Renal cortex interstitium (tissue), 15 donors: ENCODE measurements around the gene AUTS2. TPM values are rescaled to one million over a fixed set of nuclear protein-coding genes. Genes with fewer than 3 reads are reported as not detected.
A peak's percentile ranks its signal among the peaks of the same experiment; 100 is the strongest.

ENCODE experiments used
- DNase-seq, 11 donors: peaks; one replicate each; pipeline ENCODE4 v3.0.0-alpha.2; 2013; ENCODE audit warnings: low read depth in 9 of 11, low spot score in 4 of 11; ENCODE audit errors: extremely low read depth in 1 of 11
- long read RNA-seq, 16 experiments: transcript quantifications; one replicate each; lab custom pipeline, GENCODE V29; 2026
- polyA plus RNA-seq, 3 donors: library from polyadenylated mRNA; unstranded; fragments of 120-200 nt; gene quantifications; one replicate each; pipeline ENCODE4 v1.2.1, GENCODE V29; 2013; ENCODE audit not compliant: insufficient read length in 3 of 3

AUTS2 gene
- 100 to 1,000 TPM in 1 of 3 donors, 10 to 100 TPM in 2; 78.0 to 102 (median 90.7) TPM for polyA plus RNA-seq
- long read RNA-seq, donor 1, partial matches to known transcripts: 0 of 2 reads
- long read RNA-seq, donor 1, other reads (novel, unspliced or antisense): 0 of 2 reads
- long read RNA-seq, donor 2, partial matches to known transcripts: 6 of 7 reads
- long read RNA-seq, donor 2, other reads (novel, unspliced or antisense): 0 of 7 reads
- long read RNA-seq, donor 3, partial matches to known transcripts: 0 of 1 reads
- long read RNA-seq, donor 3, other reads (novel, unspliced or antisense): 0 of 1 reads
- long read RNA-seq, donor 4, full-length matches to known transcripts: 3 of 40 reads
- long read RNA-seq, donor 4, partial matches to known transcripts: 37 of 40 reads
- long read RNA-seq, donor 4, other reads (novel, unspliced or antisense): 0 of 40 reads
- long read RNA-seq, donor 5: 0 reads
- long read RNA-seq, donor 6, partial matches to known transcripts: 45 of 54 reads
- long read RNA-seq, donor 6, other reads (novel, unspliced or antisense): 0 of 54 reads
- long read RNA-seq, donor 7, partial matches to known transcripts: 5 of 7 reads
- long read RNA-seq, donor 7, other reads (novel, unspliced or antisense): 0 of 7 reads
- long read RNA-seq, donor 8: 0 reads
- long read RNA-seq, donor 9, partial matches to known transcripts: 12 of 12 reads
- long read RNA-seq, donor 9, other reads (novel, unspliced or antisense): 0 of 12 reads
- long read RNA-seq, donor 10, full-length matches to known transcripts: 1 of 1 reads
- long read RNA-seq, donor 10, partial matches to known transcripts: 0 of 1 reads
- long read RNA-seq, donor 10, other reads (novel, unspliced or antisense): 0 of 1 reads
- long read RNA-seq, donor 11, partial matches to known transcripts: 0 of 1 reads
- long read RNA-seq, donor 11, other reads (novel, unspliced or antisense): 0 of 1 reads
- long read RNA-seq, donor 12, partial matches to known transcripts: 0 of 1 reads
- long read RNA-seq, donor 12, other reads (novel, unspliced or antisense): 0 of 1 reads
- long read RNA-seq, donor 13: 0 reads
- long read RNA-seq, donor 14, partial matches to known transcripts: 0 of 2 reads
- long read RNA-seq, donor 14, other reads (novel, unspliced or antisense): 0 of 2 reads
- long read RNA-seq, donor 15, full-length matches to known transcripts: 2 of 2 reads
- long read RNA-seq, donor 15, partial matches to known transcripts: 0 of 2 reads
- long read RNA-seq, donor 15, other reads (novel, unspliced or antisense): 0 of 2 reads
- long read RNA-seq, donor 16, full-length matches to known transcripts: 7 of 44 reads
- long read RNA-seq, donor 16, partial matches to known transcripts: 37 of 44 reads
- long read RNA-seq, donor 16, other reads (novel, unspliced or antisense): 0 of 44 reads

DNA sequence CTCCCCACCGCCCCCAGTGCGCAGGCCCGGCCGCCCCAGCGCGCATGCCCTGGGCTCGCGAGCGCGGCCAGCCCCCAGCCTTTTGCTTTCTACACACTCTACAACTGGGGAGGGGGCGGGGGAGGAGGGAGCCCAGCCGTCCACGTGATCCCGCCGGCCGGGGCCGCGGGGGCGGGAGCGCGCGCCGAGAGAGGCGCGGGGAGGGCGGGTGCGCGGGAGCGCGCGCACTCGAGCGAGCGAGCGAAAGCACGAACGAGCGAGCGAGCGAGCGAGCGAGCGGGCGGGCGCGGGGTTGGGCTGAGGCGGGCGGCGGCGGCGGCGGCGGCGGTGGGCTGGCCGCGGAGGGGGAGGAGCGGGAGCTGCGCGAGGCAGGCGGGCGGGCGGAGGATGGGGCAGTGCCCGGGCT, at the start of gene AUTS2:
Gene AUTS2 (plus strand): TSS at position 395 of the 406 bp plus-strand sequence. CDS start 1,179 bp downstream, outside the sequence.
- peak; percentile 85 to 97 (median 92) for DNase-seq

DNA sequence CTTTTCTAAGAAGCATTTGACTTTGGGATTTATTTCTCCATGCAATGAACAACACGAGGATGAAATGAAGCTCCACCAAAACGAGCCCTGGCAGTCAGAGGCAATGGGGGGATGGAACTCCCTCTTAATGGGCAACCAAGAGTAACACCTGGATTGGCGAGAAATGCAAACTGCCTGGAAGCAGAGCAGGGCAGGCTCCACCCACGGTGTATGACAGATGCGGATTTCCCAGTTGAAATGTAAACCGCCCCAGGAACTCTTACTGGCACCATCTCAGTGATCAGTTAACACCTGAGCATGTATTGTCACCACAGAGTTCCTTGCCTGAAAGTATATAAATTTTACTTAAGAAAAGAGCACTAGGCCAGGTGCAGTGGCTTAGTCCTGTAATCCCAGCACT, 47.3 kb upstream of the AUTS2 start:
- no peak for DNase-seq

GRCh38 chr7:69553190-69553589, 45.1 kb upstream of the AUTS2 start:
- no peak for DNase-seq

DNA sequence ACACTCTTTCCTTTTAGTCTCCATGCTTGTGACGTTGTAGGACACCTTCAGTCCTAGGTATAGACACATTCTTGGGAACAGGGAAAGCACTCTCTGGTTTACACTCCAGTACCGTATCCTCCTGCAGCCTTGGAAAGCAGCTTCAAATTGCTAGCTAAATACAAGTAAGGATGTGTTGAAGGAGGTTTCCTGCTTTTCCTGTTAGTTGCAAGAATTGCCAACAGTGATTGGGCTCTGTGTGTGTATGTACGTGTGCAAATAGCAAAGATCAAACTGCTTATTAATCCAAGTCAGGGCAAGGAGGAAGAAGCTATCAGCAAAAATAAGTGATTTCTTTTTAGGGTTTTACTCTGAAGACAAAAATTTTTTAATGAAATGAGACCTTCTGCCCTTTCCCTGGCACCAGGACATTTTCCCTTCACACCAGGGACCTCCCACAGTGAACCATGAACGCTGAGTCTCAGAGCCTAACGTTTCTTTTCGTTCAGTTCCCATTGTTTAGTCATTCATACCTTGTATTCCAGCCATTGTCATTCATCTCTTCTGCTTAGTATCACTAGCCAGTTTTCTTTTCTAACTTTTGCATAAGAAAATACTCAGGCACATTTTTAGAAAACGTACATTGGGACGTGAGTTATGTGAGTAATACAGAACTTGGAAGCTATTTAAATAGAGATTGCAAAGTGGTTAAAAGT, 36.9 kb upstream of the AUTS2 start:
- DNase-seq: no peak

- DNase-seq: peak; percentile 19 to 68 (median 42)
These were observed 33.5 kb upstream of the AUTS2 start for GRCh38 chr7:69564454-69565417.

DNA sequence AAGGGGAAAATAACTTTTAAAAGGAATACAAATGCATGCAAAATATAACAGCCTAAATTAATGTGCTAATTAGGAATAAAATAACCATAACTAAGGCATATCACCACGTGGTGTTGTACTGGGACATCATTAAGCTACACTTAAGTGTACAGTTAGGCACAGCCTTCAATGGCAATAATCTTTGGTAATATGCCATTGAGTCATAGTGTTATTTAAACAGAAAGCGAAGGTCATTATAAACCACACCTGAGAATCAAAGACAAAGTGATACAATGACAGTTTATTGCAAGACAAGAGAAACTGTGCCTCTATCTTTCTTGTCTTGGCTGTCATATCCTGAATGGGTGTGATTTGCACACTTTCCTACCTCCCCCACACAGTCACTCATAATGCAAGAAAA, 30.5 kb upstream of the AUTS2 start:
- no peak for DNase-seq

GRCh38 chr7:69568266-69568665, 30.0 kb upstream of the AUTS2 start:
- no peak for DNase-seq

- no peak for DNase-seq
These were observed 22.6 kb upstream of the AUTS2 start for GRCh38 chr7:69575651-69576050.

- no peak for DNase-seq
These were observed 21.1 kb upstream of the AUTS2 start for GRCh38 chr7:69577221-69577620.

- DNase-seq: no peak
These were observed 13.1 kb upstream of the AUTS2 start for GRCh38 chr7:69585169-69585568.

- no peak for DNase-seq
These were observed 12.0 kb upstream of the AUTS2 start for GRCh38 chr7:69586321-69586720.

- no peak for DNase-seq
These were observed 9.5 kb upstream of the AUTS2 start for GRCh38 chr7:69588773-69589172.

DNA sequence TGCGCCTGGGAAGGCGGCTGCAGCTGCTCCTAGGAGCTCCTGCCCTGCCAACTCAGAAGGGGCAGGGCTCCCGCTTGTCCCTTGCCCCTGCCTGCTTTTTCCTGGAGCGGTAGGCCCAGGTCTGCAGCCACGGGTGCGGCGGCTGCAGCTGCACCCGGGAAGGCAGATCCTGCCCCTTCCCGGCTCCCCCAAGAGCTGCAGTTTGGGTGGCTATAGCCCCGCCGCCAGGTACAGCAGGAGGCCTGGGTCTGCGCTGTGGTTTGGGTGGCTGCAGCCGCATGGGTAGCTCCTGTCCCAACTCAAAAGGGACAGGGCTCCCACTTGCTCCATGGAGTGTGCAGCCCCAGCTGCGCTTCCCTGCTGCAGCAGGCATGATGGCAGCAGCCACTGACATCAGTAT, 6.5 kb upstream of the AUTS2 start:
- DNase-seq: no peak

DNA sequence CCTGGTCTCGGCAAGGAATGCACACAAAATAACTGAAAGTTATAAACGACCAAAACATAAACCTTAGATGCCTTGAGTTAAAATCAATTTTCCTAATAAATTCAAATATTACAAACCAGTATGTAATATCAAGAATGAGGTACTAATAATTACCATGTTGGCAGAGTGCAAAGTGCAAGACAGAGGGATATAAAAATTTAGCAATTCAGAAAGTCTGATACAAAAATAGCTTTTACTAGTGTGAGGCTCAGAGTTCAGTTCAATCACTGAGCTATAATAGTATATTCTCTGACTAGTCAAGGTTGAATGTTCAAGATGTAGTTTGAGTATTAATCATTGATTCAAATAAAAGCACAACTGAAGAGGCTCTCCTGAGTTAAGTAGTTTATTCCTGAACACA, 4.8 kb upstream of the AUTS2 start:
- DNase-seq: no peak

DNA sequence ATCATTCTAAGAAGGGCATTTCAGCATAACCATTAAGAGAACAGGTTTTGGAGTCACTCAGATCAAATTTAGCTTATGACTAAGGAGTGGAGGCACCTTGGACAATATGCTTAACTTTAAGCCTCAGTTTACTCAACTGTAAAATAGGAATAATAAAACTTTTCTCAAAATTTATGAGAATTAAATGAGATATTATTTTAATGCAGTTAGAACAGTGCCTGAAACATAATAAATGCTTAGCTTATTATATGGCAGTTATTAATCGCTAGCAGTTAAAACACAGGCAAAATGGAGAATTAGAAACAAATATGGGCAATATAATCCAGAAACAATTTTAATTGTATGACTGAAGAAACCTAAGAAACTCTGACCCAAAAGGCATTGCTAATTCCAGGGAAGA, 2.9 kb upstream of the AUTS2 start:
- DNase-seq: no peak

DNA sequence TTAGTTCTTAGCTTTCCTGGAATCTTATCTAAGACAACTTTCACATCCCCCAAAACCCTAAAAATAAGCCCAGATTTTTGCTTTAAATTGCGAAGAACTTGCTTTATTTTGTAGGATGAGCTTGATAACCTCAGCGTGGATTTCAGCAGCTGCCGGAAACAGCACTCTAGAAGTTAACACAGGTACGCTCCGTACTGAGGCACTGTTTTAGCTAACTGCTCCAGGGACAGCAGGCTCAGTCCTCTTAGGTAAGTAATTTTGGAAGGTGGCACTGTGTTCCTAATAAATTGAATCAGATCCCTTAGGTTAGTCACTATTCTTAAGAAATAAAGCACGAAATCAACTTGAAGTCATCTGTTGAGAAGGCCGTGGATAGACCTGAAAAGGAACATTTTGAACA, 2.2 kb upstream of the AUTS2 start:
- no peak for DNase-seq

- no peak for DNase-seq
These were observed 1.5 kb upstream of the AUTS2 start for GRCh38 chr7:69596723-69597277.
